NOMO-1 treated with DMSO at 0.1 percent for 48 hours (cell line): Measurements from ENCODE around the gene MARVELD2.
"Not testable (repeated sequence)": the region's sequence is repeated elsewhere in the genome, so short reads cannot be mapped to it uniquely, and the experiment has no call there.

ENCODE experiments used
- DNase-seq: peaks from one replicate; lab custom pipeline; 2025; ENCODE audit not compliant: unreplicated experiment; lab: John Stamatoyannopoulos, UW

Gene MARVELD2

GRCh38 chr5:69449511-69449910, 34.6 kb downstream of the MARVELD2 start:
- no peak for DNase-seq

GRCh38 chr5:69450116-69450515, 35.2 kb downstream of the MARVELD2 start:
- DNase-seq: no peak

GRCh38 chr5:69450527-69450926, 35.6 kb downstream of the MARVELD2 start:
- not testable (repeated sequence) for DNase-seq

- no peak for DNase-seq
Observed at GRCh38 chr5:69451941-69452647, 37.2 kb downstream of the MARVELD2 start.

GRCh38 chr5:69453487-69453886, 38.6 kb downstream of the MARVELD2 start:
- DNase-seq: not testable (repeated sequence)

- DNase-seq: no peak
Observed at GRCh38 chr5:69454460-69455249, 39.7 kb downstream of the MARVELD2 start.

GRCh38 chr5:69455428-69455988, 40.6 kb downstream of the MARVELD2 start:
- not testable (repeated sequence) for DNase-seq

GRCh38 chr5:69462170-69462569, 47.3 kb downstream of the MARVELD2 start:
- no peak for DNase-seq

GRCh38 chr5:69466375-69466774, 51.5 kb downstream of the MARVELD2 start:
- not testable (repeated sequence) for DNase-seq

- DNase-seq: no peak
Observed at GRCh38 chr5:69467442-69468225, 52.7 kb downstream of the MARVELD2 start.

GRCh38 chr5:69468631-69469030, 53.7 kb downstream of the MARVELD2 start:
- peak; percentile 85 for DNase-seq

- DNase-seq: not testable (repeated sequence)
Observed at GRCh38 chr5:69471516-69471915, 56.6 kb downstream of the MARVELD2 start.

- not testable (repeated sequence) for DNase-seq
Observed at GRCh38 chr5:69472535-69473143, 57.7 kb downstream of the MARVELD2 start.

- no peak for DNase-seq
Observed at GRCh38 chr5:69477170-69477569, 62.3 kb downstream of the MARVELD2 start.

- not testable (repeated sequence) for DNase-seq
Observed at GRCh38 chr5:69478296-69478695, 63.4 kb downstream of the MARVELD2 start.

- peak; percentile 92 for DNase-seq
Observed at GRCh38 chr5:69484891-69485290, 70.0 kb downstream of the MARVELD2 start.

- no peak for DNase-seq
Observed at GRCh38 chr5:69485471-69485870, 70.6 kb downstream of the MARVELD2 start.

- no peak for DNase-seq
Observed at GRCh38 chr5:69489246-69489645, 74.3 kb downstream of the MARVELD2 start.

- no peak for DNase-seq
Observed at GRCh38 chr5:69491027-69491426, 76.1 kb downstream of the MARVELD2 start.

- DNase-seq: no peak
Observed at GRCh38 chr5:69491838-69492390, 77.0 kb downstream of the MARVELD2 start.
